Right lung (tissue), 5 donors: ENCODE data around the gene CCNYL1. TPM values are rescaled to one million over a fixed set of nuclear protein-coding genes. Genes with fewer than 3 reads are reported as not detected.
"Not testable (repeated sequence)": the region's sequence is repeated elsewhere in the genome, so short reads cannot be mapped to it uniquely, and the experiment has no call there.

Experiments
- DNase-seq, 2 donors: peaks; one replicate each; pipeline ENCODE4 v3.0.0-alpha.2; 2013
- polyA plus RNA-seq, 5 donors: library from polyadenylated mRNA; unstranded; fragments of 120-200 nt; gene quantifications; one replicate each; pipeline versions ENCODE4 v1.2.1 to v1.2.3, GENCODE V29; 2013; ENCODE audit warnings: inconsistent platforms in 1 of 5, low replicate concordance in 1 of 5; ENCODE audit not compliant: insufficient read length in 5 of 5, insufficient read depth in 1 of 5

CCNYL1 gene
- polyA plus RNA-seq, 5 donors: 18.2 to 27.5 (median 25.0) TPM

- no peak for DNase-seq
Measured at GRCh38 chr2:207695293-207695692, 16.1 kb upstream of the CCNYL1 start.

GRCh38 chr2:207696911-207697310 is 14.5 kb upstream of the CCNYL1 start:
- not testable (repeated sequence) for DNase-seq

- DNase-seq: no peak
Measured at GRCh38 chr2:207697411-207697810, 14.0 kb upstream of the CCNYL1 start.

GRCh38 chr2:207698301-207698700 is 13.1 kb upstream of the CCNYL1 start:
- no peak for DNase-seq

GRCh38 chr2:207704078-207704477 is 7.4 kb upstream of the CCNYL1 start:
- DNase-seq: no peak

- DNase-seq: no peak
Measured at GRCh38 chr2:207704671-207705070, 6.8 kb upstream of the CCNYL1 start.

- no peak for DNase-seq
Measured at GRCh38 chr2:207706936-207707860, 4.2 kb upstream of the CCNYL1 start.

GRCh38 chr2:207711750-207712530 is 500 bp downstream of the CCNYL1 start:
- DNase-seq: peak; percentile 30 to 45

GRCh38 chr2:207716056-207716455 is 4.6 kb downstream of the CCNYL1 start:
- DNase-seq: no peak

- no peak for DNase-seq
Measured at GRCh38 chr2:207718521-207718920, 7.1 kb downstream of the CCNYL1 start.

- no peak for DNase-seq
Measured at GRCh38 chr2:207719008-207719407, 7.6 kb downstream of the CCNYL1 start.

- DNase-seq: not testable (repeated sequence)
Measured at GRCh38 chr2:207719655-207720054, 8.2 kb downstream of the CCNYL1 start.

GRCh38 chr2:207720517-207721187 is 9.2 kb downstream of the CCNYL1 start:
- no peak for DNase-seq

- no peak for DNase-seq
Measured at GRCh38 chr2:207722773-207723424, 11.5 kb downstream of the CCNYL1 start.

GRCh38 chr2:207723425-207723787 is 12.0 kb downstream of the CCNYL1 start:
- DNase-seq: not testable (repeated sequence)

- DNase-seq: no peak
Measured at GRCh38 chr2:207724113-207724512, 12.7 kb downstream of the CCNYL1 start.

GRCh38 chr2:207725873-207726578 is 14.6 kb downstream of the CCNYL1 start:
- DNase-seq: no peak

- DNase-seq: no peak
Measured at GRCh38 chr2:207727261-207727660, 15.8 kb downstream of the CCNYL1 start.

GRCh38 chr2:207729465-207729998 is 18.1 kb downstream of the CCNYL1 start:
- DNase-seq: no peak

- DNase-seq: no peak
Measured at GRCh38 chr2:207731138-207731537, 19.7 kb downstream of the CCNYL1 start.
